Measurements from ENCODE around the gene GTSE1.

GRCh38 chr22:46297151-46297812 is 612 bp downstream of the GTSE1 start:
- TF ChIP-seq, protein P1, sequence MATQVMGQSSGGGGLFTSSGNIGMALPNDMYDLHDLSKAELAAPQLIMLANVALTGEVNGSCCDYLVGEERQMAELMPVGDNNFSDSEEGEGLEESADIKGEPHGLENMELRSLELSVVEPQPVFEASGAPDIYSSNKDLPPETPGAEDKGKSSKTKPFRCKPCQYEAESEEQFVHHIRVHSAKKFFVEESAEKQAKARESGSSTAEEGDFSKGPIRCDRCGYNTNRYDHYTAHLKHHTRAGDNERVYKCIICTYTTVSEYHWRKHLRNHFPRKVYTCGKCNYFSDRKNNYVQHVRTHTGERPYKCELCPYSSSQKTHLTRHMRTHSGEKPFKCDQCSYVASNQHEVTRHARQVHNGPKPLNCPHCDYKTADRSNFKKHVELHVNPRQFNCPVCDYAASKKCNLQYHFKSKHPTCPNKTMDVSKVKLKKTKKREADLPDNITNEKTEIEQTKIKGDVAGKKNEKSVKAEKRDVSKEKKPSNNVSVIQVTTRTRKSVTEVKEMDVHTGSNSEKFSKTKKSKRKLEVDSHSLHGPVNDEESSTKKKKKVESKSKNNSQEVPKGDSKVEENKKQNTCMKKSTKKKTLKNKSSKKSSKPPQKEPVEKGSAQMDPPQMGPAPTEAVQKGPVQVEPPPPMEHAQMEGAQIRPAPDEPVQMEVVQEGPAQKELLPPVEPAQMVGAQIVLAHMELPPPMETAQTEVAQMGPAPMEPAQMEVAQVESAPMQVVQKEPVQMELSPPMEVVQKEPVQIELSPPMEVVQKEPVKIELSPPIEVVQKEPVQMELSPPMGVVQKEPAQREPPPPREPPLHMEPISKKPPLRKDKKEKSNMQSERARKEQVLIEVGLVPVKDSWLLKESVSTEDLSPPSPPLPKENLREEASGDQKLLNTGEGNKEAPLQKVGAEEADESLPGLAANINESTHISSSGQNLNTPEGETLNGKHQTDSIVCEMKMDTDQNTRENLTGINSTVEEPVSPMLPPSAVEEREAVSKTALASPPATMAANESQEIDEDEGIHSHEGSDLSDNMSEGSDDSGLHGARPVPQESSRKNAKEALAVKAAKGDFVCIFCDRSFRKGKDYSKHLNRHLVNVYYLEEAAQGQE (IDR thresholded peaks at IDR 0.05; ENCODE audit: insufficient read depth in 1 of 2, low read depth in 2 of 2, low read length in 2 of 2) = no peak
- TF ChIP-seq TAF1 (IDR thresholded peaks at IDR 0.05; ENCODE audit: borderline replicate concordance, insufficient read depth, low read length) = no peak
- no peak for TF ChIP-seq POLR2AphosphoS5 (IDR thresholded peaks at IDR 0.05; ENCODE audit: low read depth, low read length)
- TF ChIP-seq SIN3A (IDR thresholded peaks at IDR 0.05; ENCODE audit: borderline replicate concordance, insufficient read depth, low read length) = 0 out of 2 replicates have a peak, but pooled peaks have one; percentile 25
- TF ChIP-seq FOXP2 (optimal IDR thresholded peaks at IDR 0.05; ENCODE audit: borderline replicate concordance, extremely low read depth, extremely low read length, insufficient read depth) = no peak
